ENCODE data around the gene GALNT18. TPM values are rescaled to one million over a fixed set of nuclear protein-coding genes. Genes with fewer than 3 reads are reported as not detected.
A peak's percentile ranks its signal among the peaks of the same experiment; 100 is the strongest.

GALNT18 gene
- total RNA-seq, 1 donor from 2014 or later: 22.1 TPM

DNA sequence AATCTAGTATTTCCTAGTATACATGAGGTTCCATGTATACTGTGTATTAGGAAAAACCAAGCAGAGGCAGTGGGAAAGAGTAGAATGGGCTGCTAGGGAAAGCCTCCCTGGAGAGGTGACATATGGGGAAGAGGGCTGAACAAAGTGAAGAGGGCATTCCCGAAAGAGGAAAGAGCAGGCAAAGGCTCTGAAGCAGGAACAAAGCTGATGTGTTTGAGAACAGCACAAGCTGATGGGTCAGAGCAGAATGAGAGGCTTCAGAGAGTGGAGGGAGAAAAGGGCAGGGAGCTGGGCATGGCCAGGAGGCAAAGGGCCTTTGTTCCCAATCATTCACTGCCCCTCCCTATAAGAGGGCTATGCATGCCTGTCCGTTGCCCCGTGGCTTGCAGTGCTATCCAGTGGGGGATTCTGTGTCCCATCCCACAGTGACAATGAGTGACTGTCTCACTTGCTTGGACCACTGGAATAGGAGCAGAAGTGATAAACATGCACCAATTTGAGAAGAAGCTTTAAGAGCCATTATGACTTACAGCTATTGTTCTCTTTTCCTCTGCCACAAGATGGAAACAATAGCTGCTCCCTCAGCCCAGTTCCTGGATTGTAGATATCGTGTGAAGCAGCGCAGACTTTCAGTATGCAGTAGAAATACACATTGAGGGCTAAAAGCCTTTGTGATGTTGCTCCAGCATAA lies 39.6 kb downstream of the GALNT18 start:
- Histone ChIP-seq H3K9me3 (no peaks in the 10 kb centered on the region), H3K27ac (no peak overlapping the region), H3K27me3 (no peaks in the 10 kb centered on the region), H3K36me3 (no peaks in the 10 kb centered on the region), H3K4me3 (no peak overlapping the region), H3K4me1 (peaks cover 25% of the 10 kb centered on the region)
- TF ChIP-seq, protein P1, sequence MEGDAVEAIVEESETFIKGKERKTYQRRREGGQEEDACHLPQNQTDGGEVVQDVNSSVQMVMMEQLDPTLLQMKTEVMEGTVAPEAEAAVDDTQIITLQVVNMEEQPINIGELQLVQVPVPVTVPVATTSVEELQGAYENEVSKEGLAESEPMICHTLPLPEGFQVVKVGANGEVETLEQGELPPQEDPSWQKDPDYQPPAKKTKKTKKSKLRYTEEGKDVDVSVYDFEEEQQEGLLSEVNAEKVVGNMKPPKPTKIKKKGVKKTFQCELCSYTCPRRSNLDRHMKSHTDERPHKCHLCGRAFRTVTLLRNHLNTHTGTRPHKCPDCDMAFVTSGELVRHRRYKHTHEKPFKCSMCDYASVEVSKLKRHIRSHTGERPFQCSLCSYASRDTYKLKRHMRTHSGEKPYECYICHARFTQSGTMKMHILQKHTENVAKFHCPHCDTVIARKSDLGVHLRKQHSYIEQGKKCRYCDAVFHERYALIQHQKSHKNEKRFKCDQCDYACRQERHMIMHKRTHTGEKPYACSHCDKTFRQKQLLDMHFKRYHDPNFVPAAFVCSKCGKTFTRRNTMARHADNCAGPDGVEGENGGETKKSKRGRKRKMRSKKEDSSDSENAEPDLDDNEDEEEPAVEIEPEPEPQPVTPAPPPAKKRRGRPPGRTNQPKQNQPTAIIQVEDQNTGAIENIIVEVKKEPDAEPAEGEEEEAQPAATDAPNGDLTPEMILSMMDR (IDR thresholded peaks at IDR 0.05): no peak
- TF ChIP-seq POLR2AphosphoS5 (IDR thresholded peaks at IDR 0.05; ENCODE audit: insufficient read depth in 1 of 2, low read depth in 1 of 2) (no peak), POLR2A (IDR thresholded peaks at IDR 0.05) (no peak)
- DNase-seq (ENCODE audit: extremely low spot score in 2 of 2): peak; percentile 22 to 49
- intact Hi-C loops (cut with DNase I): no loop called here

DNA sequence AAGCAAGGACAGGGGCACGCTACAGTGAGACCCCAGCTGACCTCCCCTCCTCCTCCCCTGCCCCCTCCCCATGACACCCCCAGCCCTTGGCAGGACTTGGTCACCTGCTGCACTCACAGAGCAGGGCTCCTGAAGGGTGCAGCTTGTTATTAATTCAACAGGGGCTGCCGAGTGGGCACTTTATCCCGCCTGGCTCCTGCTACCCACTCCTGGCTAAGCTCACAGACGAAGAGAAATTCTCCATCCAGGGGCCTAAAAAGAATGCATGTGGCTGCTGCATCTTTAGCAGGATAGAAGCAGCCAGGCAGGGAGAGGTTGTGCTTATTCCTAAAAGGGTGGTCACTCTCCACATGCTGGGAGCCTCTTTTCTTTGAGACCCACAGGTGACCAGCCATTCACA lies 40.3 kb downstream of the GALNT18 start:
- Histone ChIP-seq H3K4me3 (no peak overlapping the region), H3K27ac (no peak overlapping the region), H3K36me3 (no peaks in the 10 kb centered on the region), H3K27me3 (no peaks in the 10 kb centered on the region), H3K4me1 (peaks cover 25% of the 10 kb centered on the region), H3K9me3 (no peaks in the 10 kb centered on the region)
- DNase-seq (ENCODE audit: extremely low spot score in 2 of 2): peak; percentile 72 to 91
- TF ChIP-seq, protein P1 (IDR thresholded peaks at IDR 0.05): no peak
- no peak for TF ChIP-seq POLR2AphosphoS5 (IDR thresholded peaks at IDR 0.05; ENCODE audit: insufficient read depth in 1 of 2, low read depth in 1 of 2)
- no peak for TF ChIP-seq POLR2A (IDR thresholded peaks at IDR 0.05)
- intact Hi-C loops (cut with DNase I): no loop called here

DNA sequence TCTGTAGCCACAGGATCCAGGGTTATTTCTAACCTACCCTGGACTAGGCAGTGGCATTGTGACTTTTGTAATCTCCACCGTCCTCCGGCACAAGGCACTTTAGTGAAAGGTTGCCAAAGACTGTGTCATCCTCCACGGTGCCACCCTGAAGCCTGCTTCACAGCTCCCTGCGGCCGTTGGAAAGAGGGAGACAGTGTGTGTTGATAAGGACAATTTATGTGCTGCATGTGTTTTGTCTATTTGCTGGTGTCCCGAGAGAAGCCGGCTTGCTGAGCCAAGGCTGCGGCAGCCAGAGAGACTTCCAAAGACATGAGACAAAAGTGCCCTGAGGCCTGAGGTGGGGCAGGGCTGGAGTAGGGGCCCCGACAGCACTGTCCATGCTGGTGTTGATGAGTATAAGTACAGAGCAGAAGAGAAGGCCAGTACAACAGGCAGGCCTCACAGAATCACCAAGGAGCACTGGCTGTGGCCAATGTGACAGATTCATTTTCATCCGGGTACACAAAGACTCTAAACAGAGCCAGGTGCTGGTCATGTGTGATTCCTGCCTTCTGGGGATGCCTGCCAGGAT lies 40.9 kb downstream of the GALNT18 start:
- intact Hi-C loops (cut with DNase I): no loop called here
- no peak for TF ChIP-seq POLR2A (IDR thresholded peaks at IDR 0.05)
- TF ChIP-seq, protein P1 (IDR thresholded peaks at IDR 0.05): no peak
- no peak for TF ChIP-seq POLR2AphosphoS5 (IDR thresholded peaks at IDR 0.05; ENCODE audit: insufficient read depth in 1 of 2, low read depth in 1 of 2)
- Histone ChIP-seq H3K27ac (no peak overlapping the region), H3K4me3 (no peak overlapping the region), H3K4me1 (peaks cover 25% of the 10 kb centered on the region), H3K9me3 (no peaks in the 10 kb centered on the region), H3K27me3 (no peaks in the 10 kb centered on the region), H3K36me3 (no peaks in the 10 kb centered on the region)
- peak; percentile 81 to 83 for DNase-seq (ENCODE audit: extremely low spot score in 2 of 2)

DNA sequence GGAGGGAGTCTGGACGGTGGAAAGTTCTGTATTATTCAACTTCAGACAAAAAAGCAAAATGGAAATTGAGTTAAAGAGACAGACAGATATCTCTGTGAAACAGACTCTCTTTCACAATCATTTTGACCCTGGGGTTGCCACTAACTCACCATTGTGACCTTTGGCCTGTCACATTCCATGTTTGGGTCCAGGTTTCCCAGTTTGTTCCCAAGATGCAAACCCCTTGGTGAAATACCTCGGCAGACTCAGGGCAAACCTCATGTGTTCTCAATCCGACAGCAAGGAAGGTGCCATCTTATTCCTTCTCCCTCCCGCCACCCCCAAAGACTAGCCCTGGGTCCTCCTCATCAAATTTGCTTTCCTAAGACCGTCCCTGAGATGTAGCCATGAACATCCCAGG lies 41.8 kb downstream of the GALNT18 start:
- Histone ChIP-seq H3K36me3 (no peaks in the 10 kb centered on the region), H3K27ac (no peak overlapping the region), H3K27me3 (no peaks in the 10 kb centered on the region), H3K4me1 (peaks cover 25% of the 10 kb centered on the region), H3K4me3 (no peak overlapping the region), H3K9me3 (no peaks in the 10 kb centered on the region)
- intact Hi-C loops (cut with DNase I): no loop called here
- TF ChIP-seq POLR2AphosphoS5 (IDR thresholded peaks at IDR 0.05; ENCODE audit: insufficient read depth in 1 of 2, low read depth in 1 of 2) (no peak), POLR2A (IDR thresholded peaks at IDR 0.05) (no peak)
- TF ChIP-seq, protein P1 (IDR thresholded peaks at IDR 0.05): no peak
- DNase-seq (ENCODE audit: extremely low spot score in 2 of 2): peak in 1 of 2 donors; percentile 79
